Stimulated activated CD8-positive, alpha-beta memory T cell treated with anti-CD3 and anti-CD28 coated beads, Interleukin-12 subunit alpha, Interleukin-12 subunit beta, amount 100 ng/mL, for 4 hours (primary cell): ENCODE results near the gene MAST4.
"Not testable (repeated sequence)": the region's sequence is repeated elsewhere in the genome, so short reads cannot be mapped to it uniquely, and the experiment has no call there.

Experiments
- DNase-seq: peaks from one replicate; pipeline ENCODE4 v3.0.0-alpha.2; 2020; ENCODE audit warnings: low read depth

MAST4 gene

DNA sequence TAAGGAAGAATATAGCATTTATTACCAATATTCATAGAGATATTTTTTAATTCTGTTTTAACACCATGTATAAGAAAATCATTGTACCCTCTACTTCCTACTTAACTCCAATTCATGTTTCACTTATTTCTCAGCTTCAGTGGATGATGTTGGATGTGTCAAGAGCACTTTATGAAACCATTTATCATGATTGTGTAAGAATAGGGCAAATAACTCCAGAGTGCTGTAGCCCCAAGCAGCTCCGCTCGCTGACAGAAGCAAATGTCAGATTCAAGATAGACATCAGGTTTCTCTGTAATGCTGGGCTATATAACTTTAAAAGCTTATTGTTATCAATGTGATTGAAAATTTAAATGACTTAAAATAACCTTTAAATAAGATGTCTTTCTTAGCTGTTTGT lies 50.4 kb downstream of the MAST4 start:
- no peak for DNase-seq

DNA sequence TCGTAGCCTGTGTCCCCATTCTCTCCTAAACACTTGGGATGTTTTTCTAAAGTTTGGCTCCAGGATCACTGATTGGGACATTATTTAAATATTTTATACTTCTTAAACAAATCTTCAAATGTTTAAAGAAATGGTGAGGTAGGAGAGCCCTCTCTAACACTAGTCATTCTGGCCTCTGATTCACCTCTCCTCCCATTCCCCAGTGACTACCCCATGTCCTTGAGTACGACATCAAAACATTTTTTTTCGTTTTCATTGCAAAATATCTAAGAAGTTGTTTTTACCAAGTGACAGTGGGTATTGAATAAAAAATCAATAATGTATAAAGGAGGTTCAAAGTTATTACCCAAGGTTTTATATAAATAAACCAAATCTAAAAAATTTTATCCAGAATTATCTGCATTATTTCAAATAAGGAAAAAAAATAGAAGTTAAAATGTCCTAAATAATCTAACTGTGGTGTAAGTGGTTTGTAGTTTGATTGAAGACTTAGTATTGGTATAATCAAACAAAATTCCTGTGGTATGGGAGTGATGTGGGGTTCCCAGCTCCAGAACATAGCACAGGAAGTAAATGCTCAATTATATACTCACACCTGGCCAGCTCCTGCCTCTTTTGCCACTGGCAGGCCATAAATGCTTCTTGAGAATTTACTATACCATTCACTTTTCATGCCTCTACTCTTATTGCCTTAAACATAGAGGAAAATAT lies 51.1 kb downstream of the MAST4 start:
- no peak for DNase-seq

DNA sequence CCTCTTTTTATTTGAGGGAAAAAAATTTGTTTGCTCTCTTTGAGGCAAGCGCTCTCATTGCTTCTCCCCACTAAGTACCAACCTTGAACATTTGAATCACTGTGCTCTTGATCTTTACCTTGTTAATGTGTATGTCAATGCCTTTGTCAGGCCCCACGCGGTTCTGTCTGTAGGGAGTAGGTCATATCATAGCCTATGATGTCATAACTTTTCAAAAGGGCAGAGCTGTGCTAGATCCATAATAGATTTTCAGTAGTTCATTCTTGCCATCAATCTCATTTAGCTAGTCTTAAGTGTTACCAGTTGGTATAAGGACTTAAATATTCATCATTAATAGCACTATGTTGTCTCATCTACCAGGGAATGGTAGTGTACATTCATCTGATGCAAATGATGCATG lies 56.6 kb downstream of the MAST4 start:
- no peak for DNase-seq

DNA sequence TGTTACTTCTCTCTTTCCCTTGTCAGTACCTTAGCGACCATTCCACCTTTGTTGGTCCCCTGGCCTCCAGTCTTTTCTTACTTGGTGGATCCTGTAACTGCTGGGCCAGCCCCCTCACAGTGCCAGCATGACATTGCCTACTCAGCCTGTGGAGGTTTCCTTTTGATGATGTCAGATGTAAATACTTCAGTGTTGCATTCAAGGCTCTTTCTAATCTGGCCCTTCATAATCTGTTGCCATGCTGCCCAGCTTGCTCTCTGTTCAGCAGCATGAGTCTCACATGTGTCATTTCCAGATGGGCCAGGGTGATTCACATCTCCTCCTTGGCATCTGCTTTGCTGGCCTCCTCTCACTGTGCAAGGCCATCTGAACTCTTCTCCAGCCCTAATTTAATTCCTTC lies 57.1 kb downstream of the MAST4 start:
- DNase-seq, result no peak

DNA sequence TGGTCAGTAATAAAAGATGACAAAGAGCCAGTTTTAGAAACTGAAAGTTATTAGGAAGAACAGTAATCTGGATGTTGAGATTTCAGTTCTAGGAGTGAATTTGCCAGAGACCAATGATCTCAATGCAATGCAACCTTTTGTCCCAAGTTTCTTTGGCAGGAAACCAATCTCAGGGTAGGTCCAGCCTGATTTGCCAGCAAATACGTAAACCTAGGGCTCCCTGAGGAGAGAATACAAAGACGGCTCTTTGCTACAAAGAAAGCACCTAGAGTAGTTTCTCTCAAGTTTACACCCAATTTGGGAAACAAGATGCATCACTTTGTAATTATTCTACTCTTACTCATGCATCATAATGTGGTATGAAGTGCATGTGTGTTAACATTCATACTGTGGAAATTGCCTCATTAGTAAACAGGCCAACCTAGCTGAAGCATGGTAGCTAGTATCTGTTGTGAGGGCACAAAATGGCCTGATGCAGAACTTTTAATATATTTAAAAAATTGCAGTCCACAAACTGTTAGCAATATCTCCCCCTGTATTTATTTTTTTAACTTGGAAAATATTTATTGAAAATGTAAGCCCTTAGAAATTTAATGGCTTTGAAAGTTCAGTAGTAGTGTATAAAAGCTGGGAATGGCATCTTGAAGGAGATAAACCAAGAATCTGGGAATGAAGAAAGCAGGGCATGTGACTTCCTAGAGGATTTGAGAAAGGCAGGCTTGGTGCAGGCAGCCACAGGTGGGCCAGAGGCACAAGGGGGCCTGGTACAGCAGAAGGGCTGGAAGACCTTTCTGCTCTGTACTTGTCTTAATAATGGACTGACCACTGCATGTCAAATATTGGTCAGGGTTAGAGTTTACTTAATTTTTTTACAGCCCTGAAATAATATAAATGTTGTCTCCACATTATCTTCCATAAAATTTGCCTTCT lies 59.5 kb downstream of the MAST4 start:
- no peak for DNase-seq

DNA sequence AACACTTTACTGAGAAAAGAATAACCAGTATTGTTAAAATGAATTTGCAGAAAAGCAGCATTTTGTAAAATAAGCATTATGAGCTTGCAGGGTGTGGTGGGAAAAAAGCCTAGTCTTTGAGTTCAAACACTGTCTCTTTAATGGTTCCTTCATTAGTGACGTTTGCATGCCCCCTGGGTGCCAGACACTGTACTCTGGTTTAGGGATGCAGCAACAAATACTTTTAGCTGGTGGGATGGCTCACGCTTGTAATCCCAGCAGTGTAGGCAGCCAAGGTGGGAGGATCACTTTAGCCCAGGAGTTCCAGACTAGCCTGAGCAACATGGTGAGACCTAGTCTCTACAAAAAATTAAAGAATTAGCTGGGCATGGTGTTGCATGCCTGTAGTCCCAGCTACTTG lies 62.3 kb downstream of the MAST4 start:
- DNase-seq, result no peak

DNA sequence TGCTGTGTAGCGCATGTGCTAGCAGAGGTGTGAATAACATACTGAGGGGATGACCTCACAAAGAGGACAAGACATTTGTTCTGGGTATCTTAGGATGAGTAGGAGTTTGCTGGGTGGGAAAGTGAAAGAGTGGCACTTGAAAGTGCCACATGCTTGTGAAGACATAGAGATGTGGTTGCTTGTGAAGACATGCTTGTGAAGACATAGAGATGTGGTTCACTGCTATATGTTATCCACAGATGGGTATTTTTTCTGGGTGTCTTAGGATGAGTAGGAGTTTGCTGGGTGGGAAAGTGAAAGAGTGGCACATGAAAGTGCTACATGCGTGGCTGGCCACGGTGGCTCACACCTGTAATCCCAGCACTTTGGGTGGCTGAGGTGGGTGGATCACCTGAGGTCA lies 63.6 kb downstream of the MAST4 start:
- no peak for DNase-seq

DNA sequence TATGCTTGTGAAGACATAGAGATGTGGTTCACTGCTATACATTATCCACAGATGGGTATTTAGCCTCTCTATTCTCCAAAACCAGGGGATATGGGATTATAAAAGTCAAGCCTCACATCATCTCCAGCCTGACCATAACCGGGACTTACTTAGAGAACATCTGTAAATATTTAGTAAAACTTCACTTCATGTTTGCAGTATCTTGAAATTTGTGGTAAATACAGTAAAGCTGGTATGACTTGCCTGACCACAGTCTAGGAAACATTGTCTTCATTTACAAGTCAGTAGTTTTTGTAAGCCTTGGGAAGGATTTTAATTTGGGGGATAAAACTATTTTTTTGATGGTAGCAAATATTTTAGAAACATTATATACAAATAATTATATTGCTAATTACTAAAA lies 64.2 kb downstream of the MAST4 start:
- no peak for DNase-seq

DNA sequence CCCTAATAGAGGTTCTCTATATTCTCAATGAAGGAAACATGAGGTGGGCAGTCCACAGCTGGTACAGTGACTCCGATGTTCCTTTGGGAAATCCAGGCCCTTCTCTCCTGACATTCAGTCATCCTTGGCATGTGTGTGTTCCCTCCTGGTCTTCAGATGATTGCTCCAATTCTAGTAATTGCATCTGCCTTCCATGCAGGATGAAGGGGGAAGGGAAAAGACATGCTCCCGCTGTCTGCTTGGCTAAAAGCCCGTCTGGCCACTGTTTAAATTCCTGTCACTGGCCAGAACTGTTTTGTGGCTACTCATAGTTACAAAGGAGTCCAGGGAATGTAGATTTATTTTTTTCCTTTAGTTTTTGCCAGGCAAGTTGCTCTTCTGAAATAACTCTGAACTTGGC lies 65.0 kb downstream of the MAST4 start:
- DNase-seq, result no peak

DNA sequence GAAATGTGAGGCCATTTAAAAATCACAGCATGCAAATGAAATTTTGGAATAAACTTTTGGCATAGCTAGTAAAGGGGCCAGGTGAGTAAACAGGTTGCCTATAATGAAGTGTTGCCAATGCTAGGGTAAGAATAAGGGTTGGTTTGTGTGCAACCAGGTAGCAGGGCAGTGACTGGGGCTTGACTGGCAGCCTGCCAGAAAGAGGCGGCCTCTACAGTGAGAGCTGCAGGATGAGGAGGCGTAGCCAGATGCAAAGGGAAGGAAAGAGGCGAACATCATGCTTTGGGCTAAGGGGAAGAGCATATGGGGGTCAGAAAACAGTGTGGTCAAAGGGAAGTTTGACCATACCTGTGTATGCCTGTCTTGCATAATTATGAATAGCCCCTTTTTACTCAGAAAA lies 70.6 kb downstream of the MAST4 start:
- DNase-seq, result no peak

DNA sequence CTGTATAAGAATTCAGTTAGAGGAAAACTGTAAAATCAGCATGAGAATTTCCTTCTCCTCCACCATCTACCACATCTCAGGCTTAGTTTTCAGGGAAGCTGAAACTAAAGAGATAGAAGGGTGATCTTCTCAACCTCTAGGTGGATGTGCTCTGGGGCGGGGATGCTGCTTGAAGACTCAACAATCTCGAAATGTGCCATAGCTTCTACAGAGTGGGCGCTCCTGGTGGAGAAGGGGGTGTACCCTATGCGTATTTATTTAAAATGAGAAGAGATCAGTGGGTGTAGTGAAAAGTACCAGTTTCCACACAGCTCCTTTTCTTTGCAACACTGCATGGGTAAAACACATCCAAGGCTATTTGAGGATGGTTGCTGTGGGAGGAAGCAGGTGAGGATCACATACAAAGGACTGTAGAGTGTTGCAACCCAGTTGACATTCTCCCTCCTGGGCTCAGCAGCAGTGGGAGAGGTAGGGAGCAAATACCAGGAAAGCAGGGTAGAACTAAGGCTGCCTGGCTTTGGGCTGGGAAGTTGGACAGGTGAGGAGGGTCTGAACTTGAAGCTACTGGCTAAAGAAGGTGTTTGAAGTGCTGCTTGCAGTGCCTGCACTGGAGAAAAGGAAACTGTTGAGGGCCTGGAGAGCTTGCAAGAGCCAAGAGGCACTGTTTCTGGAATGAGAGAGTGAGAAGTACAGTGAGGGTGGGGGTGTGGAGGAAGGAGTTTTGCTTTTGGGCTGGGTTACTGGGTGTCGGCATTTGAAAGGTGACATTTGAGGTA lies 73.1 kb downstream of the MAST4 start:
- DNase-seq, result no peak

DNA sequence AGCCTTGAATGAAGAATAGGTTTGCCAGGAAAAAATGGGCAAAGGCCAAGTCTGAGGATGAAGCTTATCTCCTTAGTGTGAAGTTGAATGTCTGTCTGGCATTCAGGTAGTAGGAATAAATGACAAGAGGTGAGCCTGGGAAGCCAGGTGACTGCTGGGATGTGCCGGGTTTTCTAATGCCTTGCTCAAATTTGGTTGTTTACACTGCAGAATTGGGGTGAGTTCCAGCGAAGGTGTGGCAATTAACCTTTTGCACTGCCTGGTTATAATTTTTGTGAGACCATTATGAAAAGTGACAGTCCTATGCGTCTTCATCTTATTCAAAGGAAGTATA lies 73.6 kb downstream of the MAST4 start:
- DNase-seq, result no peak

DNA sequence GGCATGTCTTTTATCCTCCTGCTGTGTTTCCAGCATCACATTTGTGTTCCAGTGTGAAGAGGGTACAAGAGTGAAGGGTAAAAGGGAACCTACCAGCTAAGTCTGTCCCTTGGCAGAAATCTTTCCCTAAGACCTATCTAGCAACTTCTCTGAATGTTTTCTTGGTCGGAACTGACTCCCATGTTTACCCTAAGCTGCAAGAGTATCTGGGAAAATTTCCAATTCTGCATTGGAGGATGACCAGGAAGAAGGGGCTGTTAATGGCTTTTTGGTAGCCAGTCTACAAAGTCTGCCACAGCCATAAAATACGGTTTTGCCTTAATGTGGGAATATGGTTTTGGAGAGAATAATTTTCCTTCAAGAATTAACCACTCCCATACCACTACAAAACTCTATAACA lies 75.1 kb downstream of the MAST4 start:
- no peak for DNase-seq

DNA sequence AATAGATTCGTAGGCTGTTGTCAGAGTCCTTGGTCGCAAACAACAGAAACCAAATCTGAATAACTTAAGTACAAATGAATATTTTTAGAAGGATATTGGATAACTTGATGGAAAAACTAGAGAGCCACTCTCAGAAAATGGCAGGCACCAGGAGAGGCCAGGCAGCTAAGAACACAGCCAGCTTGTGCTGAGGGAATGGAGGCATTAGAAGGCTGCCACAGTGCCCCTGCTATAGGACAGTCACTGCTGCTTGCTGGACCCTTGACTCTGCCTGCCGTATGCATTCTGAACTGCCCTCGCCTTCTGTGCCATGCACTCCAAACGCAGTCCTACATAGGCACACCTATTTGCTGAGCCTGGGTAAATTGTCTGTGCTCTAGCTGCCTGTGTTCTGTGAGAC lies 78.6 kb downstream of the MAST4 start:
- DNase-seq, result no peak

DNA sequence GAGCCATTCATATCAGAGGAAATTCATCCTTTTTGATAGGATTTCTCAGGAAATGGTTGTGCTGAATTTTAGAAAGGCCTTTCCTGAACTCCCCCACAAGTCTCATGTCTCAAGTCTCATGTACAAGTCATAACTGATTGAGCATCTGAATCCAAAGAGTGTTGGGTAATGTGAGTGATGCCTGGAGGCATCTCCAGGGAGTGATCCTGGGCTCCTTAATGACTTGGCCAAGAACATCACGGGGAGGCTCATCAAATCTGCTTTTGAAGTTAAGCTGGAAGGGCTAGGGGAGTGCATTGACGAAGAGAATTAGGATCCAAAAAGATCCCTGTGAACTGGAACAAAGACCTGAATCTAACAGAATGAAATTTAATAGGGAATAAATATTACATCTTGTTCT lies 79.2 kb downstream of the MAST4 start:
- DNase-seq, result no peak

DNA sequence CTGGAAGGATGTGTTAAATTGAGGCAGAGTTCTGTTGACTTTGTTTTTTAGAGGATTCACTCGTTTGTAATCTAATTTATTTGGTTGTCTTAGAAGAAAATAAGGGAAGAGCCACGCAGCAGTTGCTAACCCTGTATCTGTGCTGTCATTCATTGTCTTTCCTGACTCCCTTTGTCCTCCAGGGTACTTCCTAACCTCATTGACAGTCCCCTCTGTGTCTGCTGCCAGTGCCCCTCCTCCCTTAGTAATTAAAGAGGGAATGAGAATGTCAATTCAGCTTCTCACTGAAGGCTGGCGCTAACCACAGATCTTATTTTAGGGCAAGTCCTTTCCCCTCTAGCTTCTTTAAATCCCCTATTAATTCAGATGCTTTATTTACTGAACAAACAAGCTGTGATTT lies 84.0 kb downstream of the MAST4 start:
- DNase-seq, result no peak

DNA sequence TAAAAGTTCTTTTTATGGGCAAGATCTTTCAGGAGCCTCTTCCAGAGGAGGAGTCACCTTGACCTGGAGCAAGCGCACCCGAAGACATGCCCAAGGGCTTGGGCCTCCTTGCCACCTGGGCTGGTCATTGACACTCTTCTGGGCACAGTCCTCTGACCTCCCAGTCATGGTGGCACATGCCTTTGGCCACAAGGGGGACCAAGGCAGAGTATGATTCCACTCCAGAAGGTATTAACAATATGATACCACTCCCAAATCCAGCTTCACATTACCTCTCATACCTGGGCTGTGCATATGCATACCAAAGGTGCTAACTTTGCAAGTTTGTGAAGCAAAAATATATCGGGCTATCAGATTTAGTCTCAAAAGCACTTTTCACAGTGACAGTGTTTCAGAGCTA lies 84.6 kb downstream of the MAST4 start:
- no peak for DNase-seq

DNA sequence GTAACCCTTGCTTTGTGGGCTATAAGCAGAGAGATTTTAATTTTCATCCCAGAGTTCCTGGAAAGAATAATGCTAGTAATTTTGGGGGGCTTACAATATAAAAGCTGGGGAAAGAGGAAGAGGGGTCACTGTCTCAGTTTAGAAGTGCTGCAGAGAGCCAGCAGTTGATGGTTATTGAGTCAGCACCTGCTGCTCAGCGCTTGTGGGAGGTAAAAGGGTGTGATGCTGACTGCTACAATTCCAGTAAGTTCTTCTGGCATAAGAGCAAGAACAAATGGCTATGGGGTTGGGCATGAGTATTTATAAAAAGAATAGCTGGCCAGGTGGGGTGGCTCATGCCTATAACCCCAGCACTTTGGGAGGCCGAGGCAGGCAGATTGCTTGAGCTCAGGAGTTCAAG lies 88.5 kb downstream of the MAST4 start:
- DNase-seq, result no peak

DNA sequence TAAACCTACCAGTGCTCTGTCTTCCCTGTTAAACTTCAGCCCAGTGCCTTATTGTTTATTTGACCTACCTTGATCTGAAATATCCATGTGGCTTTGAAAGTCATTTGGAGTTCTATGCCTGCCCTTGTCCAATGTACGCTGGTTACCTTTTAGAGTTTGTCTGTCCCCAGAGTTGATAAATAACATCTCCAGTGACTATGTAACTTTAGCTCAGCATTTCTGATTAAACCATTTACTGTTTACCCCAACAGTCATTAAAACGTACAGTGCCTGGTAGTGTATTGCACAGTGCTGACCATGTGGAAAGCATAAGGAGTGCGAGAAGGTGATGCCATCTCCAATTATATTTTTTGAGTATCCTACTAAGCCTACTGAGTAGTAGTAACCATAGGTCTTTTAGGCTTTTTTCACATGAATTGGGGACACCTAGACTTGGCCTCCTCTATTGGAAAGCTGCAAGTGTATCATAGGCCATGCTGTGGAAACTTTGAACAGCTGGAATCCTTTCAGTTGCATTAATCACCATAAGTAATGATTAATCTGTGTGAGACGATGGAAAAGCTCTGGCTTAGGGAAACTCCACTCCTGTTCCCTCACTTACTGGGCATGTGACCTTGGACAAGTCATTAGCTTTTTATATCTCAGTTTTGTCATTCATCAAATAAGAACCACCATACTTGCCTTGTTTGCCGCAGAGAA lies 93.5 kb downstream of the MAST4 start:
- no peak for DNase-seq

DNA sequence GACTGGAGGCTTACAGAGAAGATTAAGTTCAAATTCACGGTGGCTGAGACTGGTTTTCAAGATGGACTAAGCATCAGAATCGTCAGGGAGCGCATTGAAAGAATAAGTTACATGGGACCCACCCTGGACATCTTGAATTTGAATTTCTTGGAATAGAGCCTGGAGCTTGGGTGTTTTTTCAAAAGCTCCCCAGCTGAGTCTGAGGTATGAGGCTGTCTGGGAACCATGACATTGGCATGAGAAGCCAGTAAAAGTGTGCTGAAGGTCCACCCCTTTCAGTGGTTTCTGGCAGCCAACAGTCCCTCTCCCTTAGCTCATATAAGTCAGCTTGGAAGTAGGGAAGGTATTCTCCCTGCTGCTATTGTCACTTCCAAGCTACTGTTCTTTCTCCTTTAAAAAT lies 97.8 kb downstream of the MAST4 start:
- no peak for DNase-seq

DNA sequence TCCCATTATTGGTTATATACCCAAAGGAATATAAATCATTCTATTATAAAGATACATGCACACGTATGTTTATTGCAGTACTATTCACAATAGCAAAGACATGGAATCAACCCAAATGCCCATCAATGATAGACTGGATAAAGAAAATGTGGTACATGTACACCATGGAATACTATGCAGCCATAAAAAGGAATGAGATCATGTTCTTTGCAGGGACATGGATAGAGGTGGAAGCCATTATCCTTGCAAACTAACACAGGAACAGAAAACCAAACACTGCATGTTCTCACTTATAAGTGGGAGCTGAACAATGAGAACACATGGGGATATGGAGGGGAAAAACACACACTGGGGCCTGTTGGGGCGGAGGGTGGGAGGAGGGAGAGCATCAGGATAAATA lies 99.6 kb downstream of the MAST4 start:
- not testable (repeated sequence) for DNase-seq

DNA sequence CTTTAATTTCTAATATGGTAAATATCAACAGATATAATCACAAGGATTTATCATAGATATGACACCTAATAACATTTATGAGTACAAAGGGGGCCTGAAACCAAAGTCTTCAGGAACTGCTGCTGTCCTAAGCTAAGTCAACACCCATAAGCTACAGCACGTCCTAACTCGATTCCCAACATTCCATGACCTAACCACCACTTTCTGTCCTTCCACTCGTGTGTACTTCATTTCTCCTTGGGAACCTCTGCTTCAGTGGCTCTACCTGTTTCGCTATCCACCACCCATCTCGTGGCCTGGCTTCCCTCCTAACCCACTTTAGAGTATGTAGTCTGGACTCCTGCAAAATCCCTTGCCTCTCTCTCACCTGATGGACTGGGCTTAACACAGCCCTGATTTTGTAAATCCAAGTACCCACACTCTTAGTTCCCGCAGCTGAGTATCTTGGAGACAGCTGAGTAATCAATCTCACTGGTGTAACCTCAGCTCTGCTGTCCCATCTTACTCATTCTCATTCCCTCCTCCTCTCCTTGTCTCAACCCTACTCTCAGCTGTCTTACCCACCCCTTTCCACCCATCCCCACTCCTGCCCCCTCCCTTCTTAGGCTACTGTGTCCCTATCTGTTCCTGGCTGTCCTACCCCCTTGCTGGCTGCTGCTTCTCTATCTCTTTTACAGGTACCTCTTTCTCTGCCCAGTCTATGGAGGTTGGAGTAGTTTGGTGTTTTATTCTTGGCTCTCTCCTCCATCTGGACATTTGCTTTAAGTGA lies 101.8 kb downstream of the MAST4 start:
- DNase-seq, result no peak
